Stimulated activated CD8-positive, alpha-beta memory T cell treated with anti-CD3 and anti-CD28 coated beads, Interleukin-12 subunit alpha, Interleukin-12 subunit beta, amount 100 ng/mL, for 24 hours (primary cell): ENCODE results near the gene ZNF282.
A peak's percentile ranks its signal among the peaks of the same experiment; 100 is the strongest.

Source experiments
- DNase-seq: peaks from one replicate; pipeline ENCODE4 v3.0.0-alpha.2; 2020; ENCODE audit errors: extremely low read depth

Gene ZNF282

GRCh38 chr7:149191851-149192250, 3.5 kb upstream of the ZNF282 start:
- no peak for DNase-seq

- no peak for DNase-seq
These were observed 557 bp upstream of the ZNF282 start for GRCh38 chr7:149194799-149195179.

DNA sequence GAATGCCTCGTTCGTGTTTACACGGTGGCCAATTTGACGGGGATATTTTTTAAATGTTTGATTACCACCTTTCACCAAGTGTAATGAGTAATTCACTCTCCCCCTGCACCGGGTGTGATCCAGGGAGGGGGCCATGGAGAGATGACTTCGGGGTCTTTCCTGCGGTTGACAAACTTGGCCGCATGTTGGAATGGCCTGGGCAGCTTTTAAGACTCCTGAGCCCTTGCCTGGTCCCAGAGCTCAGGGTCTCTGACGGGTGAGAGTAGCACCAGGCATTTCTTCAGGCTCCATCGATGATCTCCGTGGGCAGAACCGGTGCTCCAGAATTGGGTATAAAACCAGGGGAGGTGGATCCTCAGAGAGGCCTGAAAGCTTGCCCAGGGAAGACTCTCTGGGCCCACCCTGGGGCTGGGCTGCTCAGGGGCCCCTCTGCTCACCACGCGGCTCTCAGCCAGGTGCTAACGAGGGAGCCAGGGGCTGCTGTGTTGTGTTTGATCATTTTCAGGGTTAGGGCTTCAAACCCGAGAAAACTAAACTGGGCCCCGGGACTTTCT, 882 bp downstream of the ZNF282 start:
- no peak for DNase-seq

- DNase-seq: no peak
These were observed 1.4 kb downstream of the ZNF282 start for GRCh38 chr7:149196705-149197171.

DNA sequence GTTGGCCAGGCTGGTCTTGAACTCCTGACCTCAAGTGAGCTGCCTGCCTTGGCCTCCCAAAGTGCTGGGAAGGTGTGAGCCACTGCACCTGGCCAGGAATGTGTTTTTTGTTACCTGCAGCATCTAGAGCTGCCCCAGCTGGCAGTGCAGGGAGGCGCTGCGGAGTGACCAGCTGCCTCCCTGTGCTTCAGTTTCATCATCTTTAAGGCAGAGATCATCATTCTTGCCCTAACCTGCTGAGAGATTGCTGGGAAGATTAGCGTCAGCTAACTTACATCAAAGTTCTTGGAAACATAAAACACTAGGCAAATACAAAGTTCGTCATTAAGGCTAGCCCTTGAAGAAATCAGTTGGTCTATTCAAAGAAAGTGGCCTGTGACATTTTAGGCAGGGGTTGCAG, 2.3 kb downstream of the ZNF282 start:
- DNase-seq: no peak

- DNase-seq: no peak
These were observed 2.9 kb downstream of the ZNF282 start for GRCh38 chr7:149198161-149198816.

DNA sequence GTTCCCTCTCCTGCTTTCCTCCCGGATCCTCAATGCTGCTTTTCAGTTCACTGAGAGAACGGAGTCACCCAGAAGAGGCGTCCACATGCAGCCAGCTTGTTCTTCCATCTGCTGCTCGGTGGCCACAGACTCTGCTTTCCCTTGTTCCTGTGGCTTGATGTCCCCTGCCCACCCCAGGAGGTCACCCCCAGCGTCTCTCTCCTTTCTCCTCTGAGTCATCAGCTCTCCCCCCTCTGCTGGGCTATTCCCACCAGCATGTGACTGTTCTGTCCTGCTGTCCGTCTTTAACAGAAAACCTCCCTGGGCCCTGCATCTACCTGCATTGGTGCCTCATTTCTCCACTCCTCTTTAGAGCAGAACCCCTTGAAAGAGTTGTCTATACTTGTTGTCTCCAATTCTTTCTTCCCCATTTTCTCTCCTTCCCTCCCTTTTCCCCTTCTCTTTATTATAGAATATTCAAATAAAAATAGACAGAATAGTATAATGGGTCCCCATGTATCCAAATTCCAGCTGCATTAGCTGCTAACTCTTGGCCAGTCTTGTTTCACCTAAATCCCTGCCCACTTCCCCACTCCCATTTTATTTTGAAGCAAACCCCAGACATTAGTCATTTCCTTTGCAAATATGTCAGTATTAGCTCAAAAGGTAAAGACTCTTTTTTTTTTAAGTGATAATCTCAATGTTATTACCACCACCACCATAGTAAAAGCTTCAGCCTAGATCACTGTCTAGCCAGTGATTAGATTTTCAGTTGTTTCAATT, 4.1 kb downstream of the ZNF282 start:
- DNase-seq: no peak

GRCh38 chr7:149202831-149203231, 7.5 kb downstream of the ZNF282 start:
- no peak for DNase-seq

DNA sequence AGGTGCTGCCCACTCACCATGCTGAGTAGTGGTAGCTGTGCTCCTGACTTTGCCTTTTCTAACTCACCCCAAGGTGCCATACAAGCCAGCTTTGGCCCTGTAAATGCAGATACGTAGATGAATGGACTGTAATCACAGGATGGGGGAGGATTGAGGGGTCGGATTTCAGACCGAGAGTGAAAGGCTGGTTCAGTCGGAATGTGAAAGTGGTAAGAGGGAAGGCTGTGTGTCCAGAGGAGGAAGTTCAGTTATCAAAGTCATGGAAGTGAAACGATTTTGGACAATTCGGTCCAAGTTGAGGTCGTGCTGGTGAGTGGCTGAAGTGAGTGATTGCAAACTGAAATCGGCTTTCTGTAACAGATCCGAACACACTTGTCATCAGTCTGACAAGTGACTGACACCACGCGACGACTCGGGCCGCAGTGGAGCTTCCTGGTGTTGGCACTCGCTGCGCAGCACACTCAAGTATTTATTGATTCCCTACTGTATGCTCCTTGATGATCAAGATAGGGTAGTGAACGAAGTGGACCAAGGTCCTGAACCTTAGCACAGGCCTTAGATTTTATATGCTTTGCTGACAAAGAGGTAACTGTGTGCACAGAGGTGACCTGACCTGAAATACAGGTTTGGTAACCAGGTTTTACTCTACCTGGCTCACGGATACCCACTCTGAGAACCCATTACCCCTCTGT, 10.5 kb downstream of the ZNF282 start:
- no peak for DNase-seq

DNA sequence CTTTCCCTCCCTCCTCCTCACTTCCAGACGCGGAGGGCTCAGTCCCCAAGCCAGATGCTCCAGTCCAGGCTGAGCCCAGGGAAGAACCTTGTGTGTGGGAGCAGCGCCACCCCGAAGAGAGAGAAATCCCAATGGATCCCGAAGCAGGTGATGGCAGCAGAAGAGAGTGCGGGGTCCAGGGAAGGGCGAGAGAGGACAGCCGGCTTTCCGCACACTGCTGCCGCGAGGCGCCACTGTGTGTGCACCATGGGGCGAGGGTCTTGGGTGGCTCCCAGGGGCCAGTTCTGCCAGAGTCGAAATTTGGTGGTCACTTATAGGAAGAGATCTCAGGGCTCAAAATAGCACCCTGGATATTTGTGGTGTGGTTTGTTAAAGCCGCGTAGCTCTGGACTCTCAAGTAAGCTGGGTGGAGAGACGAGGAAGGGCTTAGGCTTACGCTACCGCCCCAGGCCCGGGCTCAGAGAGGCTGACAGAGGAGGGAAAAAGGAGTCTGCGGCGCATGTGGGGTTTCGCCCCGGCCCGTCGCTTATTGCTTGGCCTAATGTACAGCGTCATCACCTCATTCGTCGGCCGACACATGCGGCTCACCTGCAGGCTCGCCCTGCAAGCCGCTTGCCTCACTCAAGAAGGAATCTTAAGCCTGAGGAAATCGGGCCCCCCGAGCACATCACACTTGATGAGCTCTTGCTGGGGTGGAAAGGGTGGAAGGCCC, 12.1 kb downstream of the ZNF282 start:
- no peak for DNase-seq

GRCh38 chr7:149209518-149210269, 14.3 kb downstream of the ZNF282 start:
- peak; percentile 47 for DNase-seq

GRCh38 chr7:149210551-149210950, 15.2 kb downstream of the ZNF282 start:
- no peak for DNase-seq

GRCh38 chr7:149214020-149214720, 18.8 kb downstream of the ZNF282 start:
- DNase-seq: no peak

GRCh38 chr7:149216402-149216801, 21.1 kb downstream of the ZNF282 start:
- DNase-seq: no peak

- DNase-seq: no peak
These were observed 22.2 kb downstream of the ZNF282 start for GRCh38 chr7:149217570-149217969.

- DNase-seq: no peak
These were observed 23.4 kb downstream of the ZNF282 start for GRCh38 chr7:149218469-149219420.

DNA sequence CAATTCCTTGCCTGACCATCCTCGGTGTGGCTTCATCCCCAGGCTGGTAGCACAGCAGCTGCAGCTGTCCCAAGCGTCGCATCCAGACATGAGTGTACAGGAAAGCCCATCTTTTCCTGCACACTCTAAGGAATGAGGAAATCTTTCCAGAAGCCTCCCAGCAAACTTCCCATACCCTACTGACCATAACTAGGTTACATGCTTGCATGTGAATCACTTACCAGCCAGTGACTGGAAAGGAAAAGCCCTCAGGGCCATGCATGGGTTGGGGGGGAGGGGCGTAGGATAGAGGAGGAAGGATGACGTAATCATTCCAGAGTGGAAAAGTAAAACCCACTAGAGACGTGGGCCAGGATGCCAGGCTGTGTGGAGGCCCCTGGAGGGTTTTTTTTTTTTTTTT, 25.2 kb downstream of the ZNF282 start:
- no peak for DNase-seq

DNA sequence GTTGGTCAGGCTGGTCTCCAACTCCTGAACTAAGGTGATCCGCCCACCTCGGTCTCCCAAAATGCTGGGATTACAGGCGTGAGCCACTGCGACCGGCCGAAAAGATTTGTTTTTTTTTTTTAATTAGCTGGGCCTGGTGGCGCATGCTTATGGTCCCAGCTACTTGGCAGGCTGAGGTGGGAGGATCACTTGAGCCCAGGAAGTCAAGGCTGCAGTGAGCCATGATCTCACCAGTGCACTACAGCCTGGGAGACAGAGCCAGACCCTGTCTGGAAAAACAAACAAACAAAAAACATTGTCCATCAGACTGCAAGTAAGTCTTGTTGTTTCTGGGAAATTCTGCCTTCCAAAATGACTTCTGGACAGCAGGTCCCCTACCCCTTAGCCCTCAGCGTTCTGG, 27.8 kb downstream of the ZNF282 start:
- no peak for DNase-seq

- no peak for DNase-seq
These were observed 28.4 kb downstream of the ZNF282 start for GRCh38 chr7:149223761-149224160.
